Measurements from ENCODE around the gene ZNF648.

- TF ChIP-seq RAD21 (IDR thresholded peaks at IDR 0.05) (no peak), GABPA (IDR thresholded peaks at IDR 0.05 in 1 of 2, conservative IDR thresholded peaks at IDR 0.05 in 1 of 2) (no peak), ATF3 (IDR thresholded peaks at IDR 0.05) (no peak), CTCF (IDR thresholded peaks at IDR 0.05; ENCODE audit: low read depth, low read length, missing input control) (no peak), YY1 (IDR thresholded peaks at IDR 0.05) (no peak), HNF4A (conservative IDR thresholded peaks at IDR 0.05) (no peak), JUND (IDR thresholded peaks at IDR 0.05) (no peak)
Measured at GRCh38 chr1:182029002-182029378, 32.5 kb downstream of the ZNF648 start.

Data from liver (tissue), 3 donors.